AG10803 (cell line): ENCODE data around the gene EXOC3L2.

Experiments used
- DNase-seq: peaks from one replicate; pipeline ENCODE4 v3.0.0; 2010; ENCODE audit warnings: low read depth
- H3K4me3 ChIP-seq: 2 replicates; pipeline ENCODE4 v1.5.1; 2011; ENCODE audit warnings: mild to moderate bottlenecking, low read length, control low read depth
- CTCF ChIP-seq: conservative IDR thresholded peaks from 2 replicates; pipeline ENCODE4 v1.5.1; 2011; ENCODE audit warnings: mild to moderate bottlenecking, low read length, control low read depth, inconsistent platforms

The EXOC3L2 gene

GRCh38 chr19:45245334-45245787 is at the start of gene EXOC3L2:
Gene EXOC3L2, minus strand, starts transcription at chr19:45245407. Its CDS starts 6,362 bp downstream, at chr19:45239045.
- no peak within 1 kb of the TSS for H3K4me3 ChIP-seq
- TF ChIP-seq CTCF, result no peak
- DNase-seq, result no peak

GRCh38 chr19:45294291-45295029 is 49.3 kb upstream of the EXOC3L2 start:
- no peak overlapping the region for H3K4me3 ChIP-seq
- no peak for DNase-seq
- no peak for TF ChIP-seq CTCF

GRCh38 chr19:45293682-45294081 is 48.5 kb upstream of the EXOC3L2 start:
- TF ChIP-seq CTCF, result no peak
- DNase-seq, result no peak

GRCh38 chr19:45291834-45292233 is 46.6 kb upstream of the EXOC3L2 start:
- H3K4me3 ChIP-seq, result no peak overlapping the region
- no peak for DNase-seq
- TF ChIP-seq CTCF, result no peak

More at GRCh38 chr19:45293682-45294081, 48.5 kb upstream of the EXOC3L2 start:
- H3K4me3 ChIP-seq, result no peak overlapping the region

- no peak for TF ChIP-seq CTCF
- no peak for DNase-seq
- no peak overlapping the region for H3K4me3 ChIP-seq
Observed at GRCh38 chr19:45290381-45290931, 45.2 kb upstream of the EXOC3L2 start.

- DNase-seq, result no peak
- TF ChIP-seq CTCF, result no peak
- H3K4me3 ChIP-seq, result no peak overlapping the region
Observed at GRCh38 chr19:45283443-45284033, 38.3 kb upstream of the EXOC3L2 start.
